GM19240 (cell line): ENCODE data around the gene BCL3.

Experiments used
- DNase-seq: peaks from one replicate; pipeline ENCODE4 v3.0.0; 2011; ENCODE audit warnings: low spot score; ENCODE audit not compliant: insufficient read length

Gene BCL3

DNA sequence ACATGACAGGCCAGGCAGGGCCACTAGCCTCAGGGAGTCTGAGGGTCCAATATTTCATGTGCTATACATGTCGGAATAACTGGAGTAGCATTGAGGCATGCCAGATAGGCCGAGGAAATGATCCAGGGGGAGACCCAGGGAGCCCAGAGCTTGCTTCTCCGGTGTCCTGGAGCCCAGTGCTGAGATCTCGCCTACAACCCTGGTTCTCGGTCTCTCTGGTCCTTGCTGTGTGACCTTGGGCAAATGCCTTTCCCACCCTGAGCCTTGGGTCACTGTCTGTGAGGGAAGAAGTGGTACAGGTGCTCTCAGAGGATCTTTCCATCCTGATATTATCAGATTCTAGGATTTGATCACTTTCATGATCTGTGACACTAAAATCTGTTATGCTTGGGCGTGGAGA, 40.5 kb downstream of the BCL3 start:
- no peak for DNase-seq

GRCh38 chr19:44789943-44790483, 41.5 kb downstream of the BCL3 start:
- no peak for DNase-seq

- DNase-seq: no peak
These were observed 43.8 kb downstream of the BCL3 start for GRCh38 chr19:44792281-44792680.

DNA sequence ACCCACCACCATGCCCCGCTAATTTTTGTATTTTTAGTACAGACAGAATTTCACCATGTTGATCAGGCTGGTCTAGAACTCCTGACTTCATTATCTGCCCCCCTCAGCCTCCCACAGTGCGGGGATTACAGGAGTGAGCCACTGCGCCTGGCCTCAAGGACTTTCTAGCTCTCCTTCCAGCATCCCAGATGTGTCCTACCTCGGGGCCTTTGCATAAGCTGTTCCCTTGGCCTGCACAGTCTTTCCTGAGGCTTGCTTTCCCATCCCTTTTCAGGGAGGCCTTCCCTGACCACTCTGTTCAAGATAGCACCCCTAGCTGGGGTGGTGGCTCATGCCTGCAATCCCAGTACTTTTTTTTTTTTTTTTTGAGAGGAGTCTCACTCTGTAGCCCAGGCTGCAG, 46.1 kb downstream of the BCL3 start:
- DNase-seq: no peak

GRCh38 chr19:44795398-44795987, 47.0 kb downstream of the BCL3 start:
- DNase-seq: no peak

- DNase-seq: no peak
These were observed 48.2 kb downstream of the BCL3 start for GRCh38 chr19:44796701-44797115.

GRCh38 chr19:44799627-44800346, 51.3 kb downstream of the BCL3 start:
- no peak for DNase-seq

DNA sequence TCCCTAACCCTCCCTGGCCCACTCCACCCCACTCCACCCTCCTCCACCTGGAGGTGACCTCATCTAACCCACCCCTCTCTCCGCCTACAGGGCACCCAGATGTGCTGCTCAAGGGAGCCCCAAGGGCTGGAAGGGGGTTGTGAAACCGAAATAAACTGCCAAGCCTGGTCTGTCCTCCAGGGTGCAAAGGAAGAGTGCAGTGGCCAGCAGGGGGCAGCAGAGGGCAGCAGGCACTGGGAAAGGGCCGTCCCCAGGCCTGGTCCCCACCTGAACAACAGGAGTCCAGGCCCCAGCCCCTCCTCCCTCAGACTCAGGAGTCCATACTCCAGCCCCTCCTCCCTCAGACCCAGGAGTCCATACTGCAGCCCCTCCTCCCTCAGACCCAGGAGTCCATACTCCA, 52.0 kb downstream of the BCL3 start:
- DNase-seq: peak; percentile 95

- no peak for DNase-seq
These were observed 55.2 kb downstream of the BCL3 start for GRCh38 chr19:44803442-44804428.

DNA sequence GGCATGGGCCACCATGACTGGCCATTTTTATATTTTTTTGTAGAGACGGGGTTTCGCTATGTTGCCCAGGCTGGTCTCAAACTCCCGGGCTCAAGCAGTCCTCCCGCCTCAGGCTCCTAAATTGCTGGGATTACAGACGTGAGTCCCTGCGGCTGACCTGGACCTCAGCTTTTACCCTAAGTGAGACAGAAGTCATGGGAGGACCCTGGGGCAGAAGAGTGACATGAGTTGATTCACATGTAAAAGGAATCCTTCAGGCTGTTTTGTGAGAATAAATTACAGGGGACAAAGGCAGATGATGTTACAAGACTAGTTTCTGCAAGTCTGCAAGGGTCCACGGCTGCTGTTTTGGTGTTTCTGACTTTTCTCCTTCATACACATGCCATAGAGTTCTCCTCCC, 57.8 kb downstream of the BCL3 start:
- no peak for DNase-seq

GRCh38 chr19:44807162-44807561, 58.7 kb downstream of the BCL3 start:
- no peak for DNase-seq

GRCh38 chr19:44807652-44808462, 59.3 kb downstream of the BCL3 start:
- no peak for DNase-seq

- no peak for DNase-seq
These were observed 60.2 kb downstream of the BCL3 start, which contains the start of gene BCAM for GRCh38 chr19:44808463-44809371. Gene BCAM, plus strand, starts transcription at chr19:44809103. Its CDS starts 22 bp downstream, at chr19:44809125.
